ENCODE results near the gene SOX2.
"Not testable (repeated sequence)": the region's sequence is repeated elsewhere in the genome, so short reads cannot be mapped to it uniquely, and the experiment has no call there.

DNA sequence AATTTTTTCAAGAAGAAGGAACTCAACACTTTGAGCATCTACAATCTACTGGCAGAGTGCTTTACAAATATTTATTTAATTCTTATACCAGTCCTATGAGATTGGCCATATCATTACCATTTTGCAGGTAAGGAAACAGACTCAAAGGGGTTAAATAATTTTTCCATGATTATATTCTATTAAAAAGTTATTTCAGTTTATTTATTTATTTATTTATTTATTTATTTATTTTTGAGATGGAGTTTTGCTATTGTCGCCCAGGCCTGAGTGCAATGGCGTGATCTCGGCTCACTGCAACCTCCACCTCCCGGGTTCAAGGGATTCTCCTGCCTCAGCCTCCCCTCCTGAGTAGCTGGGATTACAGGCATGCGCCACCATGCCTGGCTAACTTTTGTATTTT lies 52.3 kb downstream of the SOX2 start:
- TF ChIP-seq, protein P1, sequence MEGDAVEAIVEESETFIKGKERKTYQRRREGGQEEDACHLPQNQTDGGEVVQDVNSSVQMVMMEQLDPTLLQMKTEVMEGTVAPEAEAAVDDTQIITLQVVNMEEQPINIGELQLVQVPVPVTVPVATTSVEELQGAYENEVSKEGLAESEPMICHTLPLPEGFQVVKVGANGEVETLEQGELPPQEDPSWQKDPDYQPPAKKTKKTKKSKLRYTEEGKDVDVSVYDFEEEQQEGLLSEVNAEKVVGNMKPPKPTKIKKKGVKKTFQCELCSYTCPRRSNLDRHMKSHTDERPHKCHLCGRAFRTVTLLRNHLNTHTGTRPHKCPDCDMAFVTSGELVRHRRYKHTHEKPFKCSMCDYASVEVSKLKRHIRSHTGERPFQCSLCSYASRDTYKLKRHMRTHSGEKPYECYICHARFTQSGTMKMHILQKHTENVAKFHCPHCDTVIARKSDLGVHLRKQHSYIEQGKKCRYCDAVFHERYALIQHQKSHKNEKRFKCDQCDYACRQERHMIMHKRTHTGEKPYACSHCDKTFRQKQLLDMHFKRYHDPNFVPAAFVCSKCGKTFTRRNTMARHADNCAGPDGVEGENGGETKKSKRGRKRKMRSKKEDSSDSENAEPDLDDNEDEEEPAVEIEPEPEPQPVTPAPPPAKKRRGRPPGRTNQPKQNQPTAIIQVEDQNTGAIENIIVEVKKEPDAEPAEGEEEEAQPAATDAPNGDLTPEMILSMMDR (IDR thresholded peaks at IDR 0.05), result not testable (repeated sequence)
- not testable (repeated sequence) for TF ChIP-seq POLR2AphosphoS5, EP300 (IDR thresholded peaks at IDR 0.05)
